ENCODE results near the gene SEC23B. TPM values are rescaled to one million over a fixed set of nuclear protein-coding genes. Genes with fewer than 3 reads are reported as not detected.

Gene SEC23B
- polyA plus RNA-seq, 1 donor from 2014 or later, result 77.8 TPM

GRCh38 chr20:18580012-18580411, 72.3 kb downstream of the SEC23B start:
- H3K9me2 ChIP-seq (ENCODE audit: insufficient read depth, low read length), result no peaks in the 10 kb centered on the region
- H3K27ac ChIP-seq (ENCODE audit: low read length), result no peak overlapping the region
- TF ChIP-seq TAF1 (IDR thresholded peaks at IDR 0.05; ENCODE audit: low read depth) (no peak), EZH2 (IDR thresholded peaks at IDR 0.05; ENCODE audit: borderline replicate concordance, insufficient read depth, low read length, poor library complexity, severe bottlenecking) (no peak), POLR2AphosphoS5 (IDR thresholded peaks at IDR 0.05) (no peak), RAD21 (conservative IDR thresholded peaks at IDR 0.05) (no peak), CTCF (IDR thresholded peaks at IDR 0.05; ENCODE audit: poor library complexity, severe bottlenecking) (no peak), EP300 (conservative IDR thresholded peaks at IDR 0.05; ENCODE audit: poor library complexity, severe bottlenecking) (no peak), MXI1 (conservative IDR thresholded peaks at IDR 0.05; ENCODE audit: poor library complexity, severe bottlenecking) (no peak), REST (IDR thresholded peaks at IDR 0.05; ENCODE audit: borderline replicate concordance) (no peak), SMC3 (conservative IDR thresholded peaks at IDR 0.05; ENCODE audit: poor library complexity) (no peak)

GRCh38 chr20:18585134-18585533, 77.4 kb downstream of the SEC23B start:
- Histone ChIP-seq H3K27me3 (ENCODE audit: insufficient read depth, low read depth, low read length) (no peaks in the 10 kb centered on the region), H3F3A (ENCODE audit: insufficient read depth, low read length, poor library complexity, severe bottlenecking) (no peaks in the 10 kb centered on the region), H3K79me2 (replicated peaks; ENCODE audit: insufficient read depth, low read length) (peaks cover 19% of the 10 kb centered on the region), H3K9me3 (ENCODE audit: low read length) (no peaks in the 10 kb centered on the region), H3K27ac (ENCODE audit: low read length) (no peak overlapping the region), H4K20me1 (ENCODE audit: insufficient read depth) (no peaks in the 10 kb centered on the region), H3K4me2 (ENCODE audit: low read length) (no peak overlapping the region), H3K36me3 (ENCODE audit: insufficient read depth, low read length) (no peaks in the 10 kb centered on the region), H2AFZ (ENCODE audit: low read depth, low read length) (no peak overlapping the region), H3K4me3 (ENCODE audit: low read length) (no peak overlapping the region), H3K9me2 (ENCODE audit: insufficient read depth, low read length) (no peaks in the 10 kb centered on the region), H3K9ac (ENCODE audit: low read length) (no peak overlapping the region)
- no peak for TF ChIP-seq POLR2AphosphoS5 (IDR thresholded peaks at IDR 0.05)
- no peak for TF ChIP-seq RAD21 (conservative IDR thresholded peaks at IDR 0.05)
- TF ChIP-seq REST (IDR thresholded peaks at IDR 0.05; ENCODE audit: borderline replicate concordance), result no peak
- no peak for TF ChIP-seq EP300 (conservative IDR thresholded peaks at IDR 0.05; ENCODE audit: poor library complexity, severe bottlenecking)
- TF ChIP-seq EZH2 (IDR thresholded peaks at IDR 0.05; ENCODE audit: borderline replicate concordance, insufficient read depth, low read length, poor library complexity, severe bottlenecking), result no peak
- no peak for TF ChIP-seq CTCF (IDR thresholded peaks at IDR 0.05; ENCODE audit: poor library complexity, severe bottlenecking)
- no peak for TF ChIP-seq TAF1 (IDR thresholded peaks at IDR 0.05; ENCODE audit: low read depth)
- no peak for TF ChIP-seq SMC3 (conservative IDR thresholded peaks at IDR 0.05; ENCODE audit: poor library complexity)
- no peak for TF ChIP-seq MXI1 (conservative IDR thresholded peaks at IDR 0.05; ENCODE audit: poor library complexity, severe bottlenecking)

More at GRCh38 chr20:18580012-18580411, 72.3 kb downstream of the SEC23B start:
- no peaks in the 10 kb centered on the region for H3K79me2 ChIP-seq (replicated peaks; ENCODE audit: insufficient read depth, low read length)
- no peaks in the 10 kb centered on the region for H4K20me1 ChIP-seq (ENCODE audit: insufficient read depth)
- H3F3A ChIP-seq (ENCODE audit: insufficient read depth, low read length, poor library complexity, severe bottlenecking), result no peaks in the 10 kb centered on the region
- H3K9me3 ChIP-seq (ENCODE audit: low read length), result no peaks in the 10 kb centered on the region
- H2AFZ ChIP-seq (ENCODE audit: low read depth, low read length), result no peak overlapping the region
- H3K4me2 ChIP-seq (ENCODE audit: low read length), result no peak overlapping the region
- no peak overlapping the region for H3K9ac ChIP-seq (ENCODE audit: low read length)
- no peak overlapping the region for H3K4me3 ChIP-seq (ENCODE audit: low read length)
- H3K36me3 ChIP-seq (ENCODE audit: insufficient read depth, low read length), result no peaks in the 10 kb centered on the region
- no peaks in the 10 kb centered on the region for H3K27me3 ChIP-seq (ENCODE audit: insufficient read depth, low read depth, low read length)

Data from neural cell (in vitro differentiated cells).